HG03378 (cell line): ENCODE results near the gene RNF181.
"Not testable (repeated sequence)": the region's sequence is repeated elsewhere in the genome, so short reads cannot be mapped to it uniquely, and the experiment has no call there.

Source experiments
- ATAC-seq: cut with Tn5 transposase; IDR thresholded peaks from one replicate; pipeline ENCODE4 v1.9.1; 2021; ENCODE audit warnings: mild to moderate bottlenecking, moderate library complexity; ENCODE audit not compliant: unreplicated experiment

Gene RNF181, protein sequence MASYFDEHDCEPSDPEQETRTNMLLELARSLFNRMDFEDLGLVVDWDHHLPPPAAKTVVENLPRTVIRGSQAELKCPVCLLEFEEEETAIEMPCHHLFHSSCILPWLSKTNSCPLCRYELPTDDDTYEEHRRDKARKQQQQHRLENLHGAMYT

DNA sequence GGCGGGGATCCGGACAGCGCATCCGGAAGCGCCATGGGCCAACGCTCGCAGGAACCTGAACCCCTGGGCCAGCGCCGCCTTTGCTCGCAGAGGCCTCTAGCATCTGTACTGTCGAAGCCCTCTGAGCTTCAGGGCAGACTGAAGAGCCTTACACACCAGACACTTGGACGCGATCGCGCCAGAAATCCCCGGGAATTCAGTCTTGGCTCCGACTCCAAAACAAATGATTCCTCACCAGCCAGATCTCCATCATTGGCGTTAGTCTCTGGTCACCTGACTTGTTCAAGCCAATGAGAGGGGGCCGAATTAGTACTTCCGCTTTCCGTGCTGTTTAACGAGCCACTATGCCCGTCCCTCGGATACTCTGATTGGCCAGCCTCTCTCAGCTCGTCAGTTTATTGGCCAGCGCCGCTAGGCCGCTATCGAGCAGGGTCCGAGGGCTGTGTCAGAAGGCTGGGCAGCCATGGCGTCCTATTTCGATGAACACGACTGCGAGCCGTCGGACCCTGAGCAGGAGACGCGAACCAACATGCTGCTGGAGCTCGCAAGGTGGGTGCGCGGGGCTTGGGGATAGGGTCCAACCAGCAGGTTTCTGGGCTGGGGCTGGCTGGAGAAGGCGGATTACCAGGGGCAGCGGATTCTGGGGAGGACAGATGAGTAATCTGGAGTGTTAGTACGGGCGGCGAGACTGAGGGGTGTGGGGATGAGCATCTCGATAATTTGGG lies at the start of gene RNF181:
TSS of gene RNF181 (plus strand) at position 445 of the 725 bp plus-strand sequence. CDS start at position 464, 19 bp downstream.
- peak; percentile 99 for ATAC-seq

DNA sequence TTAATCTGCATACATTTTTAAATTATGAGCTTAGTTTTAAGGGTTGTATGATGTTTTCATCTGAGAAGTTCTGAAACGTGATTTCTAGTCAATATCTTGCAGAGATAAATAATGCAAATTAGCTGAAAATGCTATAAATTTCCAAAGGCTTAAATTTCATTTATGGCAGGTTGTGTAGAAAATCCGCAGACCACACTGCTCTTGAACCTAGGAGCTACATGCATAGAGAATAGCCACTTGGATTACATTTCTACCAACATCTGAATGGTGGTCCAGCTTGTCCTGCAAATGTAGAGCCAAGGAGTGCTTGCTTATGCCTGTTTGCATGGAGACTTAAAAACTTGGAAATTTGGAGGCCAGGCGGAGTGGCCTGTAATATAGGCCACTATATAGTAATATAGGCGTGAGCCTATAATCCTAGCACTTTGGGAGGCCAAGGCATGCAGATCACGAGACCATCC lies 49.7 kb upstream of the RNF181 start:
- ATAC-seq = no peak

DNA sequence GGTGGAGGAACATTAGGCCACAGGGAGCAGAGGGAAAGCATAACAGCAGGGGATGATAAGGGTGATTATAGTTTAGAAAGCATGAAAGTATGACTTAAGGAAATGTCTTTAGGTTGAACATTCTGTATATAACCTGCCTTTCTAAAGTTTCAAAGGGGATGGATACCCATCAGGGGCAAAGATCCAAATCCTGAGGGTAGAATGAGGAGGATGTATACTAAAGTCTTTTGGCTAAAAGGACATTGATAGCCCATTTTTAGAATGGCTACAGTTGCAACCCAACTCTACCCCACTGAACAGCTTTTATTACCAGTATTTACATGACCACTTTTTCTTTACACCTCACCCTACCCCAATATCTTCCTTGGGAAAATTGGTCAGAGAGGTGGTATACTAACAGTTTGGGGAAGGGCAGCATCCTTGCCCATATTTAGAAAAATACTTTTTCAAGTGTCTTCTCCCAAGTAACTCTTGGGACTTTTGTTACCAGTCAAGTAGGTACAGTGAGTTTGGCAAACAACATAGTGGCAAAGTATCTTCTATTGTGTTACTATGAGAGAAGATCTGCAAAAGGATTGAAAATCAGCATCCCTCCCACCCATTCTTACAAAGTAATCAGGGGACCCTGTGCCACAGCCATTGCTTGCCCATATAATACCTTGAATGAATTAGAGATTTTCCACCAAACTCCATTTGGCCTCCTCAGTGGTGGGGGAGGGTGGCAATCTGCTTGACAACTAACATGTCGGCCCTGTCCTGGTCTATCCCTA lies 48.3 kb upstream of the RNF181 start:
- no peak for ATAC-seq

DNA sequence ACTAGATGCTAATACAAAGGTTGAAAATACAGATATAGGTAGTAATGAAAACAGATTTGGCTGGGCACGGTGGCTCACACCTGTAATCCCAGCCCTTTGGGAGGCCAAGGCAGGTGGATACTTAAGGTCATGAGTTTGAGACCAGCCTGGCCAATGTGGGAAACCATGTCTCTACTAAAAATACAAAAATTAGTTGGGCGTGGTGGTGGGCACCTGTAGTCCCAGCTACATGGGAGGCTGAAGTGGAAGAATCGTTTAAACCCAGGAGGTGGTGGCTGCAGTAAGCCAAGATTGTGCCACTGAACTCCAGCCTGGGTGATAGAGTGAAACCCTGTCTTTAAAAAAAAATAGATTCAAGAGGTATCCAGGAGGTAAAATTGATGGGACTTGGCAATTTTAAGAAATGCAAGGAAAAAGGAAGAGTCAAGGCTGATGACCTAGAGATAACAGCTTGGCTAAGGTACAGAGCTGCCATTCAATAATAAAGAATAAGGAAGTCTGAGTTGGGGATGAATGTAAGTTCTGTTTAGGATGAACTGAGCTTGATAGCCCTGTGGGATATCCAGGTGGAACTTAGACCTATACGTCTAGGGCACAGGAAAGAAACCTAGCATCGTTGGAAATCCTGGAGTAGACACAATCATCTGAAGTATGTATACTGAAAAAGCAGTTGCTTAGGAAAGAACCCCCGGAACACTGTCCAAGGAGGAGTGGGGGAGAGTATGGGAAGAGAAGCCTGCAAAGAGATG lies 47.5 kb upstream of the RNF181 start:
- ATAC-seq = no peak

DNA sequence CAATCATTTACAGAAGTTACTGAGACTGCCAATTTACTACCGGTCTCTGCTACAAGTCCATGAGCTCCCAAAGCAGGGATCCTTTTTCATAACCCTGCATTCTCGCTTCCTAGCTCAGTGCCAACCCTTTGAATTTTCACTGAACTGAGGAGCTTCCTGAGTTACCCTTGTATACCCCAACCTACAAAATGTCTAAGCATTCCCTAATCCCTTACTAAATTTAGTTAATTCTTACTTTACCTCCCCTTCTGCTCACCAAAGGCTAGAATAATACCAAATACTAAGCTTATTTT lies 47.0 kb upstream of the RNF181 start:
- ATAC-seq = no peak

DNA sequence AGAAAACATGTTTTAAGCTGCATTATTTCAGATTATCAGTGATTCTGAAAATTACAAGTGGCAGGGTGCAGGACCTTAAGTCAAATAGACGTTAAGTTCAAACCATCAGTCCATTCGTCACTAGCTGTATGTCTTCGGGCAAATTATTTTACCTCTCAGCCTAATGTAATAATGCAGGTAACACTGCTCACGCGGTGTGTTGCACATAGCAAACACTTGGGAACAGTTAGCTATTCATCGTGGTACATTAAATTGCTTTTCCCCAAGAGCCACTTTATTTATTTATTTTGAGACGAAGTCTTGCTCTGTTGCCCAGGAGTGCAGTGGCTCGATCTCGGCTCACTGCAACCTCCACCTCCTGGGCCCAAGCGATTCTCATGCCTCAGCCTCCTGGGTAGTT lies 46.5 kb upstream of the RNF181 start:
- ATAC-seq = no peak

DNA sequence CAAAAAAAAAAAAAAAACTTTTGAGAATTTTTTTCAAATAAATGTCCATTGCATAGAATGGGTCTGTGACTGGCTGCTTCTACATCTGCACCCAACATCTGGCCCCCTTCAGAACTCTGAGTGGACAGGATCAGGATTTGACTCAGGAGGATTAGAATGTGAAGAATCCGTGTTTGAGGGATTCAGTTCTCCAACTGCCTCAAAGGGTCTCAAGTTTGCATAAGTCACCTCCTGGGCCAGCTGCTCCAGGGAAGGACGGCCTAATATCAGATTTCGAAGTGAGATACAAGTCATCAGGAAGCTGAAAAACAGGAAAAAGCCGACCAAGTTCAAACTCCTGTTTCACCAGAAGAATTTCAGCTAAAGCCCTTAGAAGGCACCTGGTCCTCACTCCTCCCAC lies 45.7 kb upstream of the RNF181 start:
- no peak for ATAC-seq

DNA sequence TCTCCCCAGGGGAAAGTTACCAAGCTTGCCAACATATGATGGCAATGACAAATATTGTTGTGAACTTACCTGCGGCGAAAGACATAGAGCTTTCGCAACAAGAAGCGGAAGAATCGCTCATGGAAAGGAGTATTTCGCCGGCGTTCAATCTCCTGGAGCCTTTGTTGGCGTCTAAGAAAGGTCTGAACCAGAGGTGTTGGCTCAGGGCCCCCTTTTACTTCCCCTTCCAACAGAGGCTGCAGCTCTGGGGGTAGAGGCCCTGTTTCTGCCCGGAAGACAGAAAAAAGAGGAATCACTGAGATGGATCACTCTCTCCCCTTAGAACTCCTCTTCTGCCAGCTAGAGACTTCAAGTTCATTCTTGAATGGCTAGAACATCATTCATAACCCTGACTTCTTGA lies 45.1 kb upstream of the RNF181 start:
- no peak for ATAC-seq

DNA sequence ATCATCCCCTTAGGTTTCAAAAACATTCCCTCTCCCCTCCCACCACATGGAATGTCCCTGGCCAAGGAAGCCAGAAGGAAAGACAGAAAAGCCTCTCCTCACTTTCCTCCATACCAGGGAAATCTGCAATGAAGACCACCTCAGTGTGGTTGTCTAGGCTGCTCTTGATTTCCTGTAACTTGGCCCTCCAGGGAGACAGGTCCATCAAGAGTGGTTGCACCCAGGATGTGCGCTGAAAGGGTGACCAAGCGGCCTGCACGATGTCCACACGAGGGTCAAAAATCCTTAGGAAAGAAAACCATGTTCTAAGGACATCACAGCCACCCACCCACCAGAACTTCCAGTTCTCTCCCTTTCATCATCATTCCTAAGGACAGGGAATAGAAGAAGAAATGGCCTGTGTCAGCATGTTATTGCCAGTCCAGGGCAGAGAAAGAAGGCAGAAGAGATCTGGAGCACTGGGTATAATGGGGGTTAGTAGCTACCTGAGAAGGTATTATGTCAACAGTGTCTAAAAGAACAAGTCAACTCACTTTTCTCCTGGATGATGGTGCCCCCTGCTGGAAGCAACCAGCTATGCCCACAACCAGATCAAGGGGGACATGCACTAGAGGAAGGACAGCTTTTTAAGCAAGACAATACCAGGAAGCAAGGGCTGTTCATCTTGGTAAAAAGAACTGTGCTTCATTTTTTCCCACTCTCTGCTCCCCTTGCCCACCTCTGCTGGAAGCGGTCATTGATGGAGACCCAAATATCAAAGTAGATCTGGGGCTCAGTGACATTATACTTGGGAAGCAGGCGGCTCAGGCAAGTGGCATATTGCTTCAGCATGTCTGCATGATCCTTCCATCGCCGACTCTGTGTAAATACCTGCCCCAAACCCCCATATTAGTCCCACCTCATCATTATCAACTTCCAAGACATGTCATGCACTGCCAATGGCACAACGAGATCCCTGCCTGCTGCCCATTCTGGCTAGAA lies 43.6 kb upstream of the RNF181 start:
- peak; percentile 63 for ATAC-seq

DNA sequence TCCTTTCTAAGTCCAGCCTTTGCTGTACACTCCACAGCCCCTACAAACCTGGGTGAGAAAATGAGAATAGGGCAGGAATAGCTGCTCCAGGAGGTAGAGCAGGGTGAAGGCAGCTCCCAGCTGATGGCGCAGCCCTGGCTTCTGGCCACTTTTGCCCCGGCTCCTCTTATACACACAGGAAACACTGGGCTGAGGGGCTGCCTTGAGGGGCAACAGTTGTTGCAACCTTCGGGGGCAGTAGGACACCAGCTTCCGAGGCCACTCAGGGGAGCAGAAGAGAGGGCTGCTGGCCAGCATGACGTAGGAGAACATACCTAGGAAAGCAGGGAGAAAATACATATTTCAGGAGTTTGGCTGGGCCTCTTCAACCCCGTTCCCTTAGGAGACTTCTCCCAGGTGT lies 42.4 kb upstream of the RNF181 start:
- no peak for ATAC-seq

DNA sequence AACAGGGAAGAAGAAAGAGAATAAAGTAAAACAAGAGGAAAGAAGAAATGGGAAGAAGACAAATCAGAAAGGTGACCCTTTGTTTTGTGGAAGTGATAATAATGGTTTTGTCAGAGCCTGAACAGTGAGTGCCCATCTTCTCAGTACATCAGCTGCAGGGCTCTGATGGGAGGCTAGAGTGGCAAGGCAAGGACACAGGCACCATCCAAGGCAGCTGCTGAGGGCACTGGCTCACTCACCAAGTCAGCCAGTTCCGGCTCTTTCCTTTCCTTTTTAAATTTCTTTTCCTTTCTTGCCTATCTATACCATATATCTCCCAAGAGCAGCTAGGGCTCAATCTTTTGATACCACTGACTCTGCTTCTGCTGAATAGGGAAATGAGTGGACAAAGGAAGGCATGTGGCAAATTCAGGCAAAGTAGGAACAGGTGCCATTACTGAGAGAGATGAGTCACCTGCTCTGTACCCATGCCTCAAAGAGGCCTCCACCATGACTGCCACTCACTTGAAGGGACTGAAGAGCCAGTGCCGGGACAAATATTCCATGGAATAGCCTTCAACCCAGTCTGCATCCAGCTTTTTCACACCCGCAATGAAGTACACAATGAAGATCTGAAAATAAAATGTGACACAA lies 40.4 kb upstream of the RNF181 start:
- ATAC-seq = no peak

DNA sequence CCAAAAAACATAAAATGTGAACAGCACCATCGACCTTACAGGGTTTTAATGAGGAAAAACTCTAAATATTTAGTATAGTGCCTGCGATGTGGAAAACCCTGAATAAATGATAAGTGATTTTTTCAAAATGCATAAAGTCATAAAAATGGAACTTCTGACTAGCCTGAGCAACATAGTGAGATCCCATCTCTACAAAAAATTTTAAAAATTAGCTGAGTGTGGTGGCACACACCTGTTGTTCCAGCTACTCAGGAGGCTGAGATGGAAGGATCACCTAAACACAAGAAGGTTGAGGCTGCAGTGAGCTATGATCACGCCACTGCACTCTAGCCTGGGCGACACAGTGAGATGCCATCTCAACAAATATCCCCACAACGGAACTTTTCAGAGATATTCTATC lies 38.4 kb upstream of the RNF181 start:
- no peak for ATAC-seq

DNA sequence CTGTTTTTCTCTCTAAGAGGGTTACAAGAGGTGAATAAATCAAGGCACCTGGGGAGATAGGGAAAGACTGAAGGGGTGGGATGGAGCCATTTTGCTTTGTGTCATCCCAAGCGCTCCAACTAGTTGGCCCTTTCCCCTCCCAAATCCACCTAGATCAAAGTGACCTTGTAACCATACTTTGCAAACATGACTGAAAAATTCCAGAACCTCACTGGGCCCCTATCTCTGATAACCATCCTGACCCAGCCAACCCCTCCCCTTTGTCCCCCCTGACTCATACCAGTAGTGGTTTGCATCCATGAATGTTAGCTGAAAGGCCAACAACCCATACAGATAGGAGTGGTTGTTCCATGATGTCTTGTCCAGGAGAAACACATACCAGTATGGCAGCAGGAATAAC lies 37.4 kb upstream of the RNF181 start:
- no peak for ATAC-seq

DNA sequence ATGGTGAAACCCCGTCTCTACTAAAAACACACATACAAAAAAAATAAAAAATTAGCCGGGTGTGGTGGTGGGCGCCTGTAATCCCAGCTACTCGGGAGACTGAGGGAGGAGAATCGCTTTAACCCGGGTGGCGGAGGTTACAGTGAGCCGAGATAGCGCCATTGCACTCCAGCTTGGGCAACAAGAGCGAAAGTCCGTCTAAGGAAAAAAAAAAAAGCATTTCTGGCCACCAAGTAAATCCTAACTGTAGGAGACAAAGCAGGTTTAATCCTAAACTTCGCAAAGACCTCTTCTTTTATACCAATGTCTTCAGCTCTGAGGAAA lies 35.2 kb upstream of the RNF181 start:
- not testable (repeated sequence) for ATAC-seq

DNA sequence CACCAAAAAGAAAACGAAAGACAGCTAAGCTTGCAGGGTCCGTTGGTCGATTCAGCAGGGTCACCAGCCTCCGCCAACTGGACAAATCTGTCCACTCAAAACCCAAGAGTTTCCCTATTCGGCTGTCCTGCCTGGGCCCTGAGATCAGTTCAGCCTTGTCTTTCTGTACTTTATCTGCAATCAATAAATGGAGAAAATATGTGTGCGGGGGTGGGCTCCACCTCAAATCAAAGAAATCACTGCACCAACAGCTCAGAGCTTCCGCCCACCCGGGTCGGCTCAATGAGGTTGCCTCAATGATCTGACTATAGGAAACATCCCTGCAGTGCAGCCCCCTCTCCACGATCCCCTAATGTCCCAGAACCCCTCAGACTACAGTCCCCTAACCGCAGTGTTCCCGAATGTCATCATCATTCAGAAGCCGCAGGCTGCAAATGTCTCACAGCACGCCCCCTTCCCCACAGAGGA lies 34.7 kb upstream of the RNF181 start:
- ATAC-seq = peak; percentile 8

DNA sequence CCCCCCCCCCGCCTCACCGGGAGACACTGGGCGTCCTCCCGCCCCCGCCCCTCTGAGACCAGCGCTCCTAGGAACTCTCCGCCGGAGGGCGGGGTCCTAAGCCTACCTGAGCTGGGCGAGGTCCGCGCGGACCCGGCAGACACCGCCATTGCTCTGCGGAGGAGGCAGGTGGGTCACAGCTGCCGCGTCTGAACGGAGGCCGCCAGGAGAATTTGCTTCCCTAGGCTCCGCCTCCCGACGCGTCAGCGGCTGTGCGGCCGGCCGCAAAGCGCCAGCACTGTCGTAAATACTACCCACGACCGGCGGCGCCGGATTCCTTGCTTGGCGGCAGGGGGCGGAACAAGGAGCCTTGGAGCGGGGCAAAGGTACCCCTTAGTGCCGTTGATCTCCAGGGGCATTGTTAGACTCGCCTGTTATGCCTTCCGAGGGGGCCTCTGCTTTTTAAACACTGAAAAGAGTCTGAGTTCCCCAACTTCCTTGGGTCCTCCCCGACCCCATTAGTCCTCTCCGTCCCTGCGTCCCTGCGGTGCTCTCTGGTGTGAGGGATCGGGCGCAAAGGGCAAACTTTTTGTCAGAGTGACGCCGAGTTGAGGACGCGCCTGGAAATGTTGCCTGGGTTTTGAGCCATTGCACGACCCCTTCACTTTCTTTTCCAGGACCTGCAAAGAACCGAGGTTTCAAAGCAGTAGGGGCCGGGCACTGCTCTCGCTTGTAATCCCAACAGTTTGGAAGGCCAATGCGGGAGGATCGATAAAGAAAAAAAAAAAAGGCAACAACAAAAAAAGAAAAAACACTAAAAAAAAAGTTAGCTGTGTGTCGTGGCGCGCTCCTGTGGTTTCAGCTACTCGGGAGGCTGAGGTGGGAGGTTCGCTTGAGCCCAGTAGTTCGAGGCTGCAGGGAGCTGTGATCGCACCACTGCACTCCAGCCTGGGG lies 34.0 kb upstream of the RNF181 start, which contains the start of gene GGCX:
TSS of gene GGCX (minus strand) at position 214 of the 933 bp plus-strand sequence. CDS start at position 149, 65 bp downstream.
- ATAC-seq = peak; percentile 69

DNA sequence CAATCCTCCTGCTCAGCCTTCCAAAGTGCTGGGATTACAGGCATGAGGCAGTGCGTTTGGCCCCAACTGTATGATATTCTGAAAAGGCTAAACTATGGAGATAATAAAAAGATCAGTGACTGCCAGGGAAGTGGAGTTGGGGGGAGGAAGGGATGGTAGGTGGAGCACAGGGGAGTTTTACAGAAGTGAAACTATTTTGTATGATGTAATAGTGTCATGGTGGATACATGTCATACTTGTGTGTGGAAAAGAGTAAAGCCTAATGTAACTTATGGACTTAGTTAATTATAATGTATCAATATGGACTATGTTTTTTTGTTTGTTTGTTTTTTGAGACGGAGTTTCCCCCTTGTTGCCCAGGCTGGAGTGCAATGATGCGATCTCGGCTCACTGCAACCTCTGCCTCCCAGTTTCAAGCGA lies 31.4 kb upstream of the RNF181 start:
- peak; percentile 54 for ATAC-seq

DNA sequence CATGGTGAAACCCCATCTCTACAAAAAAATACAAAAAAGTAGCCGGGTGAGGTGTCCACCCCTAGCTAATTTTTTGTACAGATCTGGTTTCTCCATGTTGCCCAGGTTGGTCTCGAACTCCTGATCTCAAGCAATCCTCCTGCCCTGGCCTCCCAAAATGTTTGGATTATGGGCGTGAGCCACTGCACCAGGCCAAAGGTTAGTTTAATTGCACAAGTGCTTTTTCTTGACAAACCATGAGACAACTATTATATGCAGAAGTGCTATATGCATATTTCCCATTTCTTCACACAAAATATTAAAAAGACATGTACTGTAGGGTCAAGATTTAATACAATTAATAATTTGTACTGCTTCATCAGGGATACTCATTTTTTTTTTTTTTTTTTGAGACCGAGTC lies 29.3 kb upstream of the RNF181 start:
- no peak for ATAC-seq

DNA sequence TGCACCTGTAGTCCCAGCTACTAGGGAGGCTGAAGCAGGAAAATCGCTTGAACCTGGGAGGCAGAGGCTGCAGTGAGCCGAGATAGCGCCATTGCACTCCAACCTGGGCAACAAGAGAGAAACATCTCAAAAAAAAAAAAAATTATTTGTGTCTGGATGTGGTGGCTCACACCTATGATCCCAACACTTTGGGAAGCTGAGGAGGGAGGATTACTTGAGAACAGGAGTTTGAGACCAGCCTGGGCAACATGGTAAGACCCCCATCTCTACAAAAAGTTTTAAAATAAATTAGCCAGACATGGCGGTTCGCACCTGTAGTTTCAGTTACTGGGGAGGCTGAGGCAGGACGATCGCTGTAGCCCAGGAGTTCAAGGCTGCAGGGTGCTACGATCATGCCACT lies 19.8 kb upstream of the RNF181 start:
- ATAC-seq = no peak
